ENCODE data around the gene RSL1D1.

The RSL1D1 gene

DNA sequence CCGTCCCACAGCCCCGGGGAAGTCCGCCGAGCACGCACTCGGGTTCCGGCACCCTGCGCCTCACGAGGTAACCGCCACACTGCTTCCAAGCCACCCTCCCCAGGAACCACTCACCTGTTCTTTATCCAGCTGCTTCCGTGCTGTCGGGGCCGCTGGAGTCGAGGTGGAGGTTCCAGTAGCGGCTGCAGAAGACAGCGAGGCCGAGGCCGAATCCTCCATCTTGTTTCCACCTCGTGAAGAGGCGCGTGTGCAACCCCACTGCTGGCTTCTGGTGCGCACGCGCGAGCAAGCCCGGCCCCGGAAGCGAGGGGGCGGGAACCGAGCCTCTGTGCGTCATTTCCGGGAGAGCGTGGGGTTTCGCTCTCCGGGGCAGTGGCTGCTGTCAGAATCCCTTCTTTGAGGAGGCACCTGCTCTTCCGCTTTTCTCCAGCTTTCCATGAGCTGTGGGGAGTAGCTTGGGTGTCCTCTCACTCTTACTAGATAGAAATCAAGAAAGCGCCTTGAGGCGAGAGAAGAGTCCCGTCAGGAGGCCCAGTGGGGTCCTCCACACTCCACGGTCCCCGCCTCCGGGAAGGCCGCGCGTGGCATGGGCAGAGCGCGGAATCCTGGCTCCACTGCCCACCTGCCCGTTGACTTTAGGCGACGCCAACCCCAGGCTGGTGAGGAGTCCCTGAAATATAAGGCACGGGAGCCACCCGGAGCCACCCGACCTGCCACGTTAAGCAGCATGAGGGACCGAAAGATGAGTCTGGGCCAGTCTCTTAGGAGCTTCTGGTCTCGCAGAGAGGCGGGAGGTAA is at the start of gene RSL1D1:
Gene RSL1D1, minus strand, starts transcription at position 249 of the 798 bp plus-strand sequence. Its CDS starts 30 bp downstream, at position 219.
- peak; percentile 100 for DNase-seq (ENCODE audit: low spot score)

DNA sequence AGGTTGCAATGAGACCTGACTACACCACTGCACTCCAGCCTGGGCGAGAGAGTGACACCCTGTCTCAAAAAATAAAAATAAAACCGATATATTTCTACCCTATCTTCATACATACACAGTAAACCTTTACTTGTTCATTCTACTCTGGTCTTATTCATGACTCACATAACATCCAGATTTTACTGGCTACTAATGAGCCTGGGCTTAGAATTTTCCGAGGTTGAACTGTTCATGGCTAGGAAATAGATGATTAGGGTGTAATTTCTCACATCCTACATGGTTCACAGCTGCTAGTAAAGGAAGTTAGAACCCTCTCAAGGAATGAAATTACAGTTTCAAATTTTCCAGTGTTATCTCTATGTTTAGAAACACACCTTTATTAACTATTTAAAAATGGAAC is 49.7 kb upstream of the RSL1D1 start:
- DNase-seq (ENCODE audit: low spot score), result peak; percentile 39

DNA sequence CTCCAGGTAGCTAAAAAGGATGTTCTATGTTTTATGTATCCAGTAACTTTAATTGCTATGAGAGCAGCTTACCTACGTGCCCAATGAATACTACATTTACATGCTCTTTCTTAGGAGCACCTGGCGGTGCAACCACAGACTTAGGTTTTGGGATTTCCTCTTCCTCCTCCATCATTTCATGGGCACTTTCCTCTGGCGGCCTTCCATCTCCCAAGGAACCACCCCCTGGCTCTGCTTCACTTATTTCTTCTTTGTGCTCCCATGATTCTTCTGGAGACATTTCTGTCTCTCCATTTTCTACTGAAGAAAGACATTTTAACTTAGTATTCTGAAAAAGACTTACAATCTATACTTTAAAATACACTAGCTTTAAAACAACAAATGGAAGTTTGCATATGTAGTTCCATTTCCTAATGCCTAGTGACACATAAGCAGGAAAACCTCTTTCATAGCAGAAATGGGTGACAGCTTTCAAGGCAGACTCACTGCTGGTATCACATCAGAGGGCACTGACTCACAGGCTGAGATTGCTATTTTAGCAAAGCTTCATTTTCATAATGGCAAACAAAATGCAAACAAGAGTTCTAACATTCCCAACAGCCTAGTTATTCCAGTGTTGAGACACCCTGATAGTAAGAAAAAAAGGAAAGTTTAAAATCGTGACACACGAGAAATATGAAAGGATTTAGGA is 45.3 kb upstream of the RSL1D1 start:
- peak; percentile 68 for DNase-seq (ENCODE audit: low spot score)

DNA sequence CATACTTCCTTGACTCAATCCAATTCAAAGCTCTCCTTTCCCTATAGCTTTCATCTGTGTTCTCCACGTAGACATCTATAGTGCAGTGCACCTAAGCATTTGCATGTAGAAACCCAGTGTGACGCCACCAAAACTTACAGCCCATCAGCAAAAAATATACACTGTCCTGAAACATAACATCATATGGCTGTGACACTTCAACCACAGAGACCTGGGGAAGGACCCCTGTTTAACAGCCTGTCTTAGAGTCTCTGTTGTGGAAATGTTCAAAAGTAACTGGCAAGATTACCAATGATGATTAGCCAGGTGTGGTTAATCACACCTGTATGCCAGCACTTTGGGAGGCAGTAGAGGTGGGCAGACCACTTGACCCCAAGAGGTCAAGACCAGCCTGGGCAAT is 42.2 kb upstream of the RSL1D1 start:
- DNase-seq (ENCODE audit: low spot score), result no peak

DNA sequence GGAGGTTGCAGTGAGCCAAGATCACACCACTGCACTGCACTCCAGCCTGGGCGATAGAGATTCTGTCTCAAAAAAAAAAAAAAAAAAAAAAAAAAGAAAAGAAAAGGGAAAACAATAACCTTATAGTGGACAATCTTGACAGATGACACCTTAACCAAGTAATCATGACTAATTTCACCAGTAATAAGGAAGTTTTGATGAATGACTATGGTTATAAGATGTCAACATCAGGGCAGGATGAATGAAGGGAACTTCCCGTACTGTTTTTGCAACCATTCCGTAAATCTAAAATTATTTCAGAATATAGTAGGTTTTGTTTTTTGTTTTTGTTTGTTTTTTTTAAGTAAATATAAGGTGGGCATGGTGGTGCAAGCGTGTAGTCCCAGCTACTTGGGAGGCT is 41.4 kb upstream of the RSL1D1 start:
- no peak for DNase-seq (ENCODE audit: low spot score)

DNA sequence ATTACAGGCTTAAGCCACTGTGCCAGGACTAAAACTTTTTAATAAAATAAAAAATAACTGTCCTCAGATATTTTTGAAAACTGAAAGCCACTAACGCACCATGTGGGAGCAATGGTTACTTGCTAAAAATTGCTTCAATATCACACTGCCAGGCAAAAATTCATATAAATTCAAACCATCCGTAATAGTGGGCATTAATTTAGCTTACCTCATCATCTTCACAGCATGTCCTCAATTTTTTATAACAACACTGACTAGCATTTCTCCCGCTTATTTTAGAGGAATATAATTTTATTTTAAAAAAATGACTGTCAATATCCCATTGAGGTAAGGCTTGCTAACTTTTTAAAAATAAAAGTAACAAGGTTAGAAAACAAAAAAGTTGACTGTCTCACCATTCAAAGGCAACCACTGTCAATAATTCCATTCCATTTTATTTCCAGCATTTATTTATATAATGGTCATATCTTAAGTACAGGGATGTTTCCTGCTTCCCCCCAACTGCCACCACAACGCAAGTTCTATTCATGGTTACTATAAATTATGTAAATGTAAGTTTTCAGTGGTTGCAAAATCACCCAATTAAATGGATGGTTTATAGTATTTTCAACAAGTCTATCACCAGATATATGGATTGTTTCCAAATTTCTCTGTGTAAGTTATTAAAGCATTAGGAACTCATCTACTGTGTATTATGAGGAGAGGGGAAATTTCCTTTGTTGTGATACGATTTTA is 39.1 kb upstream of the RSL1D1 start:
- DNase-seq (ENCODE audit: low spot score), result no peak

DNA sequence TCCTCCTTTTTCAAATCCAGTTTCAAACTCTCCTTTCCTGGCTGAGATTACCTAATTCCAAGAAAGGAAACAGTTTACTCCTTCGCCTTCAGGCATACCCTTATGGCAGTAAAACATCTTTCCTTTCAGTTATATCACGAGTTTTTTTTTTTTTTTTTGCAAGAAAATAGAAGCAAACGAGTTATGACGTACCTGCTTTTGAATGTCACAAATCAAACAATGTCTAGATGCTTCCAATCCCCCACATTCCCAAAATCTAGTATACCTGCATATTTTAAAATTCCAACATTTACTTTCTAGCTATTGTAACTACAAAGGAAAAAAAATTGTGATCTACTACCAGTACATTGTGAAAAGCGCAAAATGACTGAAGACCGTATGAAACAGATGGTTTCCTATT is 35.5 kb upstream of the RSL1D1 start:
- DNase-seq (ENCODE audit: low spot score), result no peak

DNA sequence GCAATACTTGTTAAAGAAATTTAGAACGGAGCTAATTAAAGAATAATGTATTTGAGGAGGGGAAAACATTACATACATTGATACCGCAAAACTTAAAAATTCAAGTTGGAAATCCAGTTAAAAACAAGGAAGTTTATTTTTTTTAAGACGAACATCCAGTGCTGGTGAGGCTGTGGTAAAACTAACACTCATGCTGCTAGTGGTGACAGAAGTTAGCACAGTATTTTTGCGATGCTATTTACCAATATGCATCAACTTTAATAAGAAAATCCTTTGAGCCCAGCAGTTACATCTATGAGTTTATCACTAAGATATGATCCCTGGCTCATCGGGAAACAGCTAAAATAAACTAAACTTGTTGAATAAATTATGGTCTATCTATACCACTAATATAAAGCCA is 32.7 kb upstream of the RSL1D1 start:
- no peak for DNase-seq (ENCODE audit: low spot score)

DNA sequence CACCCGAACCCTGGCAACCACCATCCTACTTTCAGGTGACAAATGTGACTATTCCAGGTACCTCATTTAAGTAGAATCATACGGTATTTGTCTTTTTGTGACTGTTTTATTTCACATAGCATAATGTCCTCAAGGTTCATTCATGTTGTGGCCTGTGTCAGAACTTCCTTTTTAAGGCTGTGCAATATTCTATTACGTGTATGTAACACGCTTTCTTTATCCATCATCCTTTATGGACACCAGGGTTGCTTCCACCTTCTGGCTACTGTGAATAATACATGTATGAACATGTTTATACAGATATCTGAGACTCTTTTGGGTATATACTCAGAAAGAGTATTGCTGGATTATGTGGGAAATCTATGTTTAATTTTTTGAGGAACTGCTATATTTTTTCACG is 28.7 kb upstream of the RSL1D1 start:
- DNase-seq (ENCODE audit: low spot score), result no peak

DNA sequence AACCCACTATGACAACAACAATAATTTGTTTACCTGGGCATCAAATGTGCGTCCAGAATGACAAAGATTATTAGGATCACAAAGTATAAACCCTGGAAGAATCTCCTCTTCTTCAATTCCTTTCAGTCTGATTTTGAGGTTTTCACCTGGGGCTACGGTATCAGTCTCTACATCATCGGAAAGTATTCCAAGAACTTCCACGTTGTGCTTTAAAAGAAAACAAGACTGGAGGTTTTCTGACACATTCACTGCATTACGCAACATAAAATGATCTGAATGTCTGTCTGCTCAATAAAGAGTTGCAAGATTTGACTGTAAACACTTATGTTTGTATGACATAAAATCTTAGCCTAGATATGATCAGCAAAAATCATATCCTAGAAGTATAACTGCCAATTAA is 26.0 kb upstream of the RSL1D1 start:
- no peak for DNase-seq (ENCODE audit: low spot score)

DNA sequence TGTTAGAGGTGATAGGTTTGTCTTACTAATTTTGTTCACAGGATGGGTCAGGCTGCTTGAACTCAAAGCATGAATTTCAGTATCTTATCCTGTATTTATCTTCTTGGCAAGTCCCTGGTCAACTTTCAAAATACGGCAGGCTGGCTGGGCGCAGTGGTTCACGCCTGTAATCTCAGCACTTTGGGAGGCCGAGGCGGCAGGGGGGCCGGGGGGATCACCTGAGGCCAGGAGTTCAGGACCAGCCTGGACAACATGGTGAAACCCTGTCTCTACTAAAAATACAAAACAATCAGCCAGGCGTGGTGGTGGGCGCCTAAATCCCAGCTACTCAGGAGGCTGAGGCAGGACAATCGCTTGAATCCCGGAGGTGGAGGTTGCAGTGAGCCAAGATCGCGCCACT is 25.0 kb upstream of the RSL1D1 start:
- no peak for DNase-seq (ENCODE audit: low spot score)

DNA sequence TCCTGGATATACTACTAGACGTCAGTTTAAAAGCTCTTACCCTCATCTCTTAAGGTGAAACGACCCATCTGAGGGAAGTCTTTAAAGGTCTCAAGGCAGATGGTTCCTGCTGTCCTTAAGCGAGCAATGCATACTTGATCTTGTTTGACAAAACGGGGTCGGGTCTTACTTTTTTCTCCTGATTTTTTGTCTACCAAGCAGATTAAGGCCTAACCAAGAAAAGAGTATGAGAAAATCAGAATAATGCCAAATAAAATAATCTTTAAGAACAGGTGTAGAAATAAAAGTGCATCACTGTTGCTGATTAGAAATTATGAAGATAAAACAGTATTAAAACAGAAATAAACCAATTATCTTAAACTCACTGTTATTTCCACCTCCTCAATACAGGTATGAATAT is 24.4 kb upstream of the RSL1D1 start:
- no peak for DNase-seq (ENCODE audit: low spot score)

DNA sequence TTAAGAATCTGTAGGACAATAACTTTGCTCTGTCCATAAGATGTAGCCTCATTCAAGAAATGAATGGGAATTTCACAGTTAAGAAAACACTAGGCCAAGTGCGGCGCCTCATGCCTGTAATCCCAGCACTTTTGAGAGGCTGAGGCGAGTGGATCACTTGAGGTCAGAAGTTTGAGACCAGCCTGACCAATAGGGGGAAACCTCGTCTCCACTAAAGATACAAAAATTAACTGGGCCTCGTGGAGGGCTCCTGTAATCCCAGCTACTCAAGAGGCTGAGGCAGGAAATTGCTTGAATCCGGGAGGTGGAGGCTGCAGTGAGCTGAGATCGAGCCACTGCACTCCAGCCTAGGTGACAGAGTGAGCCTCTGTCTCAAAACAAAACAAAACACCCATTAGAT is 19.9 kb upstream of the RSL1D1 start:
- no peak for DNase-seq (ENCODE audit: low spot score)

DNA sequence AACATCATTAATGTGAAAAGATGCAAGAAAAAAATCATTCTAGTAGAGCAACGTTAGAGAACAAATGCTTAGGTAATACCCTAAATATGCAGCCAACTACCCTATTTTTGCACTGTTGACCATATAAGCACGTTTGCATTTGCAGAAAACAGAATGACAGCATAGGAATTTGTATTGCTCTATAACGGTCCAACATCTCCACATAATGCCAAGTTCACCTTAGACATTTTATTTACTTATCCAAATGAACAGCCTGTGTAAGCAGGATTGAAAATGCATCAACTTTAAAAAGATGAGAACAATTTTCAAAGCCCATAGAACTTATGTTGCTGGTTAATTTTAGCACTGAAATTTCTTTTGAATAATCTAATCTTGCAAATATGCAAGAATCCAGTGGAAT is 19.1 kb upstream of the RSL1D1 start:
- DNase-seq (ENCODE audit: low spot score), result no peak

DNA sequence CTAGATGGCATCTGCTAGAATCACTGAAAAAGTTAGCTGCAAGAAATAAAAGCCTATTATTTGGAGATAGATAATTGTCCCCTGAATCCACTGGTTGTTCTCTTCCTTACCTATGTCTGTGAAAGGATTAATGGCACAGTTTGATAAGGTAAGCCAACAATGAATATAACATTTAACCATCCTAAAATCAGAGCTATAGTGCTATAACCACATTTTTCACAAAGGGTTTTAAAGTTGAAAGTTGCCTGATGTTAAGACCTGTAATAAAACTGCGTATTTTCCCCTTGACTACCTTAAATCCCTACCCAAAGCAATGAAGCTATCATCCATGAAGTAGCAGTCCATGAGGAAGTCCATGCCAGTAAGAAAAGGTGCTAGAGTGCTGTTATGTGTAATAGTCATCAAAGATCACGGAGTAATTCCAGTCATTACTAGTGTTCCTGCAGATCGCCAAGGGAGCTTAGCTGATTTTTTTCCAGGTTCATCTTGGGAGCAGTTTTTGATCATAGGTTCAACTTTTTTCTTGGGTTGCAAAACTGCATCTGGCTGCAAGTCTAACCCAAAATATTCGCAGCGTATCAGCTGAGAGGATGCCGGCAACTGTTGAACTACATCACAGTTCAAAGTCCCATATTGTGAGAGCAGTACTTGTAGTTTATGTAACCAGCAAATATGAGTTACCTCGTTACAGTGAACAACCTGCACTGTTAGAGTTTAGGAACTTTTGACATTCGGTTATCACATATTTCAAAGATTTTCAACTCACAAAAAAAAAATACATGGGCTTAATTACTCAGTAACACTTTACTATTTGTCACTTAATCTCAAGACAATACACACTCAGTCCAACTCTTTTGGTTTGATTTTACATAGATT is 18.2 kb upstream of the RSL1D1 start:
- no peak for DNase-seq (ENCODE audit: low spot score)

DNA sequence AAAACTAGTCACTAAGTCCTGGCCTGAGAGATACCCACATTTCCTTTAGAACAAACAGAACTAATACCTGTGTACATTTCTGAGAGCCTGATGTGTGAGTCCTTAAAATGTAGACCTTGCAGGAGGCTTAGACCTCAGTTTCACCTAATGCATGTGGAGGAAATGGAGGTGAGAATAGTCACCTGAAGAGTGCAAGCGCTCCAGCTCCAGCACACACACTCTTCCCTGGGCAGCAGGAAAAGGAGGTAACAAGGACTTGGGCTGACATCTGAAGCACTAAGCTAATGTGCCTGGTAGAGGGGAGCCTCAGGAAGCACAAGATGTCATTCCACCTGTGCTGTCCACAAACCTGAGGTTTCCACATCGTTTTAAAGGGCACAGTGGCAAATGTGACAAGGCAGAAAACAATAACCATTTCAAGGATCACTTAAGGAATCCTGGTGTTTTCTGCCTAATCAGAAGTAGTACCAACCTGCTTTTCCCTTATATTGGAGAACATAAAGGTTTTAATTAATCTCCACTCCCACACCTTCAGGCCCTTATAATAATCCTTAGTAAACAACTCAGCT is 17.2 kb upstream of the RSL1D1 start:
- DNase-seq (ENCODE audit: low spot score), result no peak

DNA sequence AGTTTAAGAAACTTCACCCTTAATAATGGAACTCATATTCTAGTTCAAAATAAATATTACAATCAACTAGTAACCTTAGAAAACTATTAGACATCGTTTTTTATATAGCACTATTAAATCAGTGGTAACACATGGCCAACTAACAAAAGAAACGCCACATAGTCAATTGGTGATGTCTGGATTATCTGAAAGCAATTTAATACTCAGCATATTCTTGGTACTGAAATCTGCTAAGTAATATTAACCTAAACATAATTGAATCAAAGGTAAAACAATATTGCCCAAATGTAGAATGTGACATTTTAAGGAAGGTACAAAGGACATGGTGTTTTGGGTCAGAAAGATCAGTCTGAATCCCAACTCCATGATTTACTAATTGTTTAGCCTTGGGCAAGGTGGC is 11.1 kb upstream of the RSL1D1 start:
- no peak for DNase-seq (ENCODE audit: low spot score)

DNA sequence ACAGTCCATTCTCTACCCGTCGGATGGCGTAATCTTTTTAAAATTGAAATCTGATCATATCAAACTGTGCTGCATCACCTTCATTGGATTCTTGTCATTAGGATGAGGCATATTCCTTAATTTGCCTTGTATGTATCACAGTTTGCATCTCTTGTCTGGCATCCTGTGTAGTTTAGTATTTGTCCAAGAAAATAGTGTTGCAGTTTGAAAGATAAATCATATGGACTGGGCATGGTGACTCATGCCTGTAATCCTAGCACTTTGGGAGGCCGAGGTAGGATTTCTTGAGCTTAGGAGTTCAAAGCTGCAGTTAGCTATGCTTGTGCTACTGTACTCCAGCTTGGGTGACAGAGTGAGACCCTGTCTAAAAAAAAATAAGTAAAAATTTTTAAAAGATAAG is 5.8 kb upstream of the RSL1D1 start:
- DNase-seq (ENCODE audit: low spot score), result no peak

DNA sequence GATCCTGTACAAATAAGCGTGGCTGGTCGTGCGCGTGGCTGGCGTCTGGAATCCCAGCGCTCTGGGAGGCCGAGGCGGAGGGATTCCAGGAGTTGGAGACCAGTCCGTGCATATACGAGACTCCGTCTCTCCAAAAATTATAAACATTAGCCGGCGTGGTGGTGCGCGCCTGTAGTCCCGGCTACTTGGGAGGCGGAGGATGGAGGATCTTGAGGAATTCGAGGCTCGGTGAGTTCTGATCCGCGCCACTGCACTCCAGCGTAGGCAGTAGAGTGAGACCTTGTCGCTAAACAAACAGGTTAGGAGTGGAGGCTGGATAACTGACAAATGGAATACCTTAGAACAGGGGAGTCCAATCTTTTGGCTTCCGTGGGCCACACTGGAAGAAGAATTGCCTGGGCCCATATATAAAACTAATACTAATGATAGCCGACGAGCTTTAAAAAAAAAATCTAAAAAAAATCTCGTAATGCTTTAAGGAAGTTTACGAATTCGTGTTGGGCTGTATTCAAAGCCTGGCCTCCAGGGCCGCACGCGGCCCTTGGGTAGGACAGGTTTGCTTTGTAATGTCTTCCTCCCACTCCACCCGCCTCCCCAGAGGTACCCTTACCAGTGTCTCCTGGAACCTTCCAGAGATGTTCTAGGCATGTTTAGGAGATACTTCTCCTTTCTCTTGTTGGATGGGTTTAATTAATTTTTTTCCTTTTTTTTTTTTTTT is 909 bp upstream of the RSL1D1 start:
- no peak for DNase-seq (ENCODE audit: low spot score)

DNA sequence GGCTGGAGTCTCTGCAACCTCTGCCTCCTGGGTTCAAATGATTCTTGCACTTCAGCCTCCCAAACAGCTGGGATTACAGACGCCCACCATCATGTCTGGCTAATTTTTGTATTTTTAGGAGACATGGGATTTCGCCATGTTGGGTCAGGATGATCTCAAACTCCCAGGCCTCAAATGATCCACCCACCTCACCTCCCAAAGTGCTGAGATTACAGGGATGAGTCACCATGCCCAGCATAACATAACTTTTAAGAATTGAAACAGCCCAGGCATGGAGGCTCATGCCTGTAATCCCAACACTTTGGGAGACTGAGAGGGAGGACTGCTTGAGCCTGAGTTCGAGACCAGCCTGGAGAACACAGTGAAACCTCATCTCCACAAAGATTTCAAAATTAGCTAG is 2.5 kb downstream of the RSL1D1 start:
- no peak for DNase-seq (ENCODE audit: low spot score)

DNA sequence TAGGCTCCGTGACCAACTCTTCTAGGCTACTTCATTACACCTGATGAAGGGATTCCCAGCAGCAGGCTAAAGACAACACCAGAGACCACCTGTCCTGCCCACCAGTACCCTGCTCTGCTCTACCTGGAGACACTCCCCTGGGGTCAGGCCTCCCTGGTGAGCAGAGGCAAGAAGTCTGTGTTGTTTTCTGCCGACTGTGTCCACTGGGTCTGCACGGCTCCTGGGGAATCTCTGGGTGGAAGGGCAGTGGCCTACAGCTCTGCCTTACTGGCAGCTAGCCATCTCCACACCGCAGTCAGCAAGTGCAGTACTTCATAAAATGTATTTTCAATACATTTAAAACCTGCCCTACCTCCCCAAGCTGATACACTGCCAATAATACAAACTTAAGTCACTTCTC is 6.8 kb downstream of the RSL1D1 start:
- no peak for DNase-seq (ENCODE audit: low spot score)

Measured in AG08395 (cell line).